Mucosa of descending colon (tissue), 3 donors: ENCODE measurements around the gene CPPED1. TPM values are rescaled to one million over a fixed set of nuclear protein-coding genes. Genes with fewer than 3 reads are reported as not detected.

ENCODE experiments used
- ATAC-seq: fragments of 200-7000 bp; cut with Tn5 transposase; one replicate; pipeline ENCODE4 v1.9.1; 2020; ENCODE audit warnings: mild to moderate bottlenecking, moderate library complexity
- DNase-seq, 3 donors: peaks; one replicate each; pipeline ENCODE4 v3.0.0-alpha.2; 2020
- H3K36me3 ChIP-seq: fragments of 200-600 bp; one replicate; pipeline ENCODE4 v1.8.0; 2021; ENCODE audit warnings: low read depth, mild to moderate bottlenecking
- H3K4me1 ChIP-seq: fragments of 200-600 bp; one replicate; pipeline ENCODE4 v1.8.0; 2021; ENCODE audit warnings: low read depth, mild to moderate bottlenecking
- H3K4me3 ChIP-seq: fragments of 200-600 bp; one replicate; pipeline ENCODE4 v1.8.0; 2021; ENCODE audit warnings: mild to moderate bottlenecking
- H3K9me3 ChIP-seq: fragments of 200-600 bp; one replicate; pipeline ENCODE4 v1.8.0; 2021; ENCODE audit warnings: mild to moderate bottlenecking
- intact Hi-C, 2 donors: fragments of 100-400 bp; cut with DNase I in 1 of 2; cut with micrococcal nuclease in 1 of 2; formaldehyde crosslinking; loops; one replicate each; pipeline versions ENCODE4 v1.11.0 to v1.11.1; 2022; cut with DNase I, micrococcal nuclease
- total RNA-seq, 3 donors: library from RNA; stranded (reverse); fragmentation: NEBNext Ultra II Directional in 2 of 3; extraction: Animal tissue kit (Norgen Biotek cat#: 25700) in 2 of 3; gene quantifications; one replicate each; pipeline versions ENCODE4 v1.2.1 to v1.2.4, GENCODE V29; 2021 to 2023
- TF ChIP-seq, protein P1 (sequence below): fragments of 200-600 bp; IDR thresholded peaks from one replicate; pipeline ENCODE4 v1.8.0; 2022; ENCODE audit warnings: antibody characterized with exemption, mild to moderate bottlenecking
- donor health status: DM: no; HTN: no; CAD: no; lungs with moderate emphysema.
- donor health status: DM: no; HTN: no; CAD: no.
- donor health status: DM: no; HTN: yes; CAD: no.

The CPPED1 gene
- total RNA-seq, 3 donors from 2014 or later: 18.9 to 25.0 (median 23.4) TPM

GRCh38 chr16:12764813-12765488, 38.7 kb downstream of the CPPED1 start:
- Histone ChIP-seq H3K4me1 (no peaks in the 10 kb centered on the region), H3K4me3 (no peak overlapping the region), H3K36me3 (no peaks in the 10 kb centered on the region), H3K9me3 (no peaks in the 10 kb centered on the region)
- no peak for DNase-seq
- intact Hi-C loops: no loop called here
- TF ChIP-seq, protein P1, sequence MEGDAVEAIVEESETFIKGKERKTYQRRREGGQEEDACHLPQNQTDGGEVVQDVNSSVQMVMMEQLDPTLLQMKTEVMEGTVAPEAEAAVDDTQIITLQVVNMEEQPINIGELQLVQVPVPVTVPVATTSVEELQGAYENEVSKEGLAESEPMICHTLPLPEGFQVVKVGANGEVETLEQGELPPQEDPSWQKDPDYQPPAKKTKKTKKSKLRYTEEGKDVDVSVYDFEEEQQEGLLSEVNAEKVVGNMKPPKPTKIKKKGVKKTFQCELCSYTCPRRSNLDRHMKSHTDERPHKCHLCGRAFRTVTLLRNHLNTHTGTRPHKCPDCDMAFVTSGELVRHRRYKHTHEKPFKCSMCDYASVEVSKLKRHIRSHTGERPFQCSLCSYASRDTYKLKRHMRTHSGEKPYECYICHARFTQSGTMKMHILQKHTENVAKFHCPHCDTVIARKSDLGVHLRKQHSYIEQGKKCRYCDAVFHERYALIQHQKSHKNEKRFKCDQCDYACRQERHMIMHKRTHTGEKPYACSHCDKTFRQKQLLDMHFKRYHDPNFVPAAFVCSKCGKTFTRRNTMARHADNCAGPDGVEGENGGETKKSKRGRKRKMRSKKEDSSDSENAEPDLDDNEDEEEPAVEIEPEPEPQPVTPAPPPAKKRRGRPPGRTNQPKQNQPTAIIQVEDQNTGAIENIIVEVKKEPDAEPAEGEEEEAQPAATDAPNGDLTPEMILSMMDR: no peak
- ATAC-seq: no peak

GRCh38 chr16:12763517-12763916, 40.2 kb downstream of the CPPED1 start:
- no peaks in the 10 kb centered on the region for H3K9me3 ChIP-seq
- ATAC-seq: no peak
- H3K4me3 ChIP-seq: no peak overlapping the region
- DNase-seq: no peak
- no peaks in the 10 kb centered on the region for H3K36me3 ChIP-seq
- no peaks in the 10 kb centered on the region for H3K4me1 ChIP-seq
- intact Hi-C loops: no loop called here
- TF ChIP-seq, protein P1: no peak

DNA sequence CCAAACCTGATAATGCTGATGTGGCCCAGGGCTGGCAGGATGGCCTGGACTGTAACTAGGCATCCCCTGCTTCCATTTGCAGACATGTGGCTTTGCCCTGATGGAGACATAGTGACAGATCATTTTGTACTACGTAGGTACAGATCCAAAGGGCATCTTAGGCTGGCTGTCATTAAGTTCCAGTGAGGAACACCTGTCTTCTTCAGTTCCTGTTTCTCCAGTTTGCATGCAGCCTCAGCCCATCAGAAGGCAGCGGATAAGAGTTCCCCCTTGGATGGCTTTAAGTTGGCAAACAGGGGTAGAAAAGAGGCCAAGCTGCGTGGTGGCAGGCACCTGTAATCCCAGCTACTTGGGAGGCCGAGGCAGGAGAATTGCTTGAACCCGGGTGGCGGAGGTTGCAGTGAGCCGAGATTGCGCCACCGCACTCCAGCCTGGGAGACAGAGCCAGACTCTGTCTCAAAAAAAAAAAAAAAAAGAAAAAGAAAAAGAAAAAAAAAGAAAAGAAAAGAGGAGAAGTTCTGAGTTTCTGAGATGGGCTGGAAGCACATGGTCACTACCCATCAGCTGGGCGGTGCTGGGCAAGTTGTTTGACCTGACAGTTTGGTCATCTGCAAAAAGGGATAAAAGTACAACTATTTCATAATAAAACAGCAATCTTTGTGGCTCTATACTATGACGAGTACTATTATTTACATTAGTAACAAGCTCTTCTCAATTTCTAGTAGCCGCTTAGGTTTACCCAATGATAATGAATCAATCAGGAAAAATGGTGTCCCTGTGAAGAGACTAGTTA, 42.7 kb downstream of the CPPED1 start:
- Histone ChIP-seq H3K9me3 (no peaks in the 10 kb centered on the region), H3K4me3 (no peak overlapping the region), H3K36me3 (no peaks in the 10 kb centered on the region), H3K4me1 (no peaks in the 10 kb centered on the region)
- TF ChIP-seq, protein P1: no peak
- ATAC-seq: no peak
- no peak for DNase-seq
- intact Hi-C loops: no loop called here

GRCh38 chr16:12758670-12759558, 44.8 kb downstream of the CPPED1 start:
- no peaks in the 10 kb centered on the region for H3K9me3 ChIP-seq
- TF ChIP-seq, protein P1: no peak
- intact Hi-C loops: no loop called here
- ATAC-seq (no peak), DNase-seq (no peak)
- no peaks in the 10 kb centered on the region for H3K36me3 ChIP-seq
- no peaks in the 10 kb centered on the region for H3K4me1 ChIP-seq
- H3K4me3 ChIP-seq: no peak overlapping the region

GRCh38 chr16:12758031-12758669, 45.5 kb downstream of the CPPED1 start:
- no peaks in the 10 kb centered on the region for H3K9me3 ChIP-seq
- ATAC-seq: no peak
- TF ChIP-seq, protein P1: no peak
- H3K36me3 ChIP-seq: no peaks in the 10 kb centered on the region
- intact Hi-C loops: no loop called here
- no peak for DNase-seq
- no peak overlapping the region for H3K4me3 ChIP-seq
- no peaks in the 10 kb centered on the region for H3K4me1 ChIP-seq
